ENCODE measurements around the gene ABHD1. TPM values are rescaled to one million over a fixed set of nuclear protein-coding genes. Genes with fewer than 3 reads are reported as not detected.
A peak's percentile ranks its signal among the peaks of the same experiment; 100 is the strongest.
"Not testable (repeated sequence)": the region's sequence is repeated elsewhere in the genome, so short reads cannot be mapped to it uniquely, and the experiment has no call there.

The ABHD1 gene
- total and polyA plus RNA-seq, 3 donors from 2014 or later = 37.3 to 141 (median 76.4) TPM

DNA sequence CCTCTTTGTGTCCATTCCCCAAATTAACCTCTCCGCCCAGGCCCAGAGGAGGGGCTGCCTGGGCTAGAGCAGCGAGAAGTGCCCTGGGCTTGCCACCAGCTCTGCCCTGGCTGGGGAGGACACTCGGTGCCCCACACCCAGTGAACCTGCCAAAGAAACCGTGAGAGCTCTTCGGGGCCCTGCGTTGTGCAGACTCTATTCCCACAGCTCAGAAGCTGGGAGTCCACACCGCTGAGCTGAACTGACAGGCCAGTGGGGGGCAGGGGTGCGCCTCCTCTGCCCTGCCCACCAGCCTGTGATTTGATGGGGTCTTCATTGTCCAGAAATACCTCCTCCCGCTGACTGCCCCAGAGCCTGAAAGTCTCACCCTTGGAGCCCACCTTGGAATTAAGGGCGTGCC, 23.6 kb upstream of the ABHD1 start:
- TF ChIP-seq CTCF (IDR thresholded peaks at IDR 0.05) (no peak), POLR2A (IDR thresholded peaks at IDR 0.05) (no peak)
- intact Hi-C loops (cut with DNase I; ENCODE audit: low total_unique reads) = no loop called here
- H3K4me1 ChIP-seq = peaks cover 15% of the 10 kb centered on the region

GRCh38 chr2:27102329-27102728, 21.3 kb upstream of the ABHD1 start:
- H3K27ac ChIP-seq = no peak overlapping the region
- TF ChIP-seq POLR2A (IDR thresholded peaks at IDR 0.05) (no peak), CTCF (IDR thresholded peaks at IDR 0.05) (no peak)
- no peaks in the 10 kb centered on the region for H3K9me3 ChIP-seq
- WGBS, 2 donors = 82 to 86% methylated on average over 4 to 5 of the region's 5 CpGs
- H3K27me3 ChIP-seq = no peaks in the 10 kb centered on the region
- no peaks in the 10 kb centered on the region for H3K36me3 ChIP-seq (ENCODE audit: low read depth, missing control alignments)
- DNase-seq = no peak
- intact Hi-C loops (cut with DNase I; ENCODE audit: low total_unique reads) = no loop called here
- H3K4me3 ChIP-seq = no peak overlapping the region
- H3K4me1 ChIP-seq = peaks cover 7% of the 10 kb centered on the region

More for the DNA sequence above, 23.6 kb upstream of the ABHD1 start:
- no peaks in the 10 kb centered on the region for H3K36me3 ChIP-seq (ENCODE audit: low read depth, missing control alignments)
- DNase-seq = no peak
- H3K27ac ChIP-seq = no peak overlapping the region
- H3K27me3 ChIP-seq = no peaks in the 10 kb centered on the region
- no peaks in the 10 kb centered on the region for H3K9me3 ChIP-seq
- H3K4me3 ChIP-seq = no peak overlapping the region
- 83 to 87% methylated on average over 10 of the region's 10 CpGs for WGBS, 2 donors

DNA sequence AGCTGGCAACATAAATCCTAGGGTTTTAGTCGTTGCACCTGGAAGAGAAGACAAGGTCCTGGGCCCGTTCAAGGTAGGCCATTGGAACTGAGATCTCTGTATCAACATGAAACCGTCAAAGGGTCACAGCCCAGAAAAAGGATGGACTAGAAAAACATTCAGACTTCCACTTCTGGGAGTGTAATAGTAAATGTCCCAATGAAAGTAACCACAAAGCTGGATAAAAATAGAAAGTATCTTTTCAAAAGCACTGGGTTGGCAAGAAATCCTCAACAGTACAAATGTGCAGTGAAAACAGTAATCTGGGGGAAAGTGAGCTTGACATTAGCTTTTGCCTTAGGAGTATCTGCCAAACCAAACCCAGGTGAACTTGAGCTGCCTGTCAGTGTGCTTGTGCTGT, 17.6 kb upstream of the ABHD1 start:
- Histone ChIP-seq H3K27ac (no peak overlapping the region), H3K4me3 (no peak overlapping the region), H3K9me3 (no peaks in the 10 kb centered on the region), H3K36me3 (ENCODE audit: low read depth, missing control alignments) (no peaks in the 10 kb centered on the region), H3K4me1 (peaks cover 7% of the 10 kb centered on the region), H3K27me3 (no peaks in the 10 kb centered on the region)
- DNase-seq = no peak
- WGBS, 2 donors = 47 to 52% methylated on average over 3 of the region's 3 CpGs
- TF ChIP-seq CTCF (IDR thresholded peaks at IDR 0.05) (no peak), POLR2A (IDR thresholded peaks at IDR 0.05) (no peak)
- intact Hi-C loops (cut with DNase I; ENCODE audit: low total_unique reads) = no loop called here

DNA sequence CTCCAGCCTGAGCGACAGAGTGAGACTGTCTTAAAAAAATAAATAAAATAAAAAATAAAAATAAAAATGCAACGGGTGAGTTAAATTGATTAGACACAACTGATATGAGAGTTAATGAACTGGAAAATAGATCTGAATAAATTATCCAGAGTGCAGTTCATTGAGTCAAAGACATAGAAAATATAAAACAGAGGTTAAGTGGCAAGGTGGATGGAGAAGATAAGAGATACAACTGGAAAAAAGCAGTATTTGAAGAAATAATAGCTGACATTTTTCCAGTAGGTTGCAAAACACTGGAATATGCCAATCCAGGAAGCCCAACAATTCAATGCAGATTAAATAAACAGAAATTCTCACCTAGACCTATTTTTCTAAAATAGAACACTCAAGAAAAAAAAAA, 15.4 kb upstream of the ABHD1 start:
- peaks cover 7% of the 10 kb centered on the region for H3K4me1 ChIP-seq
- no peaks in the 10 kb centered on the region for H3K27me3 ChIP-seq
- H3K9me3 ChIP-seq = no peaks in the 10 kb centered on the region
- intact Hi-C loops (cut with DNase I; ENCODE audit: low total_unique reads) = no loop called here
- TF ChIP-seq CTCF (IDR thresholded peaks at IDR 0.05) = no peak
- TF ChIP-seq POLR2A (IDR thresholded peaks at IDR 0.05) = no peak
- WGBS, 2 donors = 84 to 89% methylated on average over 2 of the region's 2 CpGs
- no peak for DNase-seq
- no peaks in the 10 kb centered on the region for H3K36me3 ChIP-seq (ENCODE audit: low read depth, missing control alignments)
- H3K27ac ChIP-seq = no peak overlapping the region
- H3K4me3 ChIP-seq = no peak overlapping the region

DNA sequence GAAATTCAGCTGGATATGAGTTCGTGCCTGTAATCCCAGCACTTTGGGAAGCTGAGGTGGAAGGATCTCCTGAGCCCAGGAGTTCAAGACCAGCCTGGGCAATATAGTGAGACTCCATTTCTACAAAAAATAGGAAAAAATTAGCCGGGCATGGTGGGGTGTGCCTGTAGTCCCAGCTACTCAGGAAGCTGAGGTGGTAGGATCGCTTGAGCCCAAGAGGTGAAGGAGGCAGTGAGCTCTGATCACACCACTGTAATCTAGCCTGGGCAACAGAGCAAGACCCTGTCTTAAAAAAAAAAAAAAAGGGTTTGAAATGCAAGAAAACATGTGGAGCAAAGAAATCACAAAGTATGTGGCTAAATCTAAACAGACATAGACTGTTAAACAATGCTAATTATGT, 14.5 kb upstream of the ABHD1 start:
- intact Hi-C loops (cut with DNase I; ENCODE audit: low total_unique reads) = no loop called here
- Histone ChIP-seq H3K27me3 (no peaks in the 10 kb centered on the region), H3K36me3 (ENCODE audit: low read depth, missing control alignments) (no peaks in the 10 kb centered on the region), H3K4me1 (peaks cover 7% of the 10 kb centered on the region), H3K27ac (no peak overlapping the region), H3K4me3 (no peak overlapping the region), H3K9me3 (no peaks in the 10 kb centered on the region)
- no peak for TF ChIP-seq POLR2A (IDR thresholded peaks at IDR 0.05)
- no peak for TF ChIP-seq CTCF (IDR thresholded peaks at IDR 0.05)
- no peak for DNase-seq
- WGBS, 2 donors = 89 to 90% methylated on average over 3 of the region's 3 CpGs

- 57 to 70% methylated on average over 24 of the region's 24 CpGs for WGBS, 2 donors
- DNase-seq = peak; percentile 64
Measured at GRCh38 chr2:27110603-27111352, 12.8 kb upstream of the ABHD1 start.

DNA sequence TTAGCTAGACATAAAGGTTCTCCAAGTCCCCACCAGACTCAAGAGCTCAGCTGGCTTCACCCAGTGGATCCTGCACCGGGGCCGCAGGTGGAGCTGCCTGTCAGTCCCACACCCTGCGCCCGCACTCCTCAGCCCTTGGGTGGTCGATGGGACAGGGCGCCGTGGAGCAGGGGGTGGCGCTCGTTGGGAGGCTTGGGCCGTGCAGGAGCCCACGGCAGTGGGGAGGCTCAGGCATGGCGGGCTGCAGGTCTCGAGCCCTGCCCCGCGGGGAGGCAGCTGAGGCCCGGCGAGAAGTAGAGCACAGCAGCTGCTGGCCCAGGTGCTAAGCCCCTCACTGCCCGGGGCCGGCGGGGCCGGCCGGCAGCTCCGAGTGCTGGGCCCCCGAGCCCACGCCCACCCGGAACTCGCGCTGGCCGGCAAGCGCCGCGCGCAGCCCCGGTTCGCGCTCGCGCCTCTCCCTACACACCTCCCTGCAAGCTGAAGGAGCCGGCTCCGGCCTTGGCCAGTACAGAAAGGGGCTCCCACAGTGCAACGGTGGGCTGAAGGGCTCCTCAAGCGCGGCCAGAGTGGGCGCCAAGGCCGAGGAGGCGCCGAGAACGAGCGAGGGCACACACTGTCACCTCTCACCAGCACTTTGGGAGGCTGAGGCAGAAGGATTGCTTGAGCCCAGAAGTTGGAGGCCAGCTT, 12.1 kb upstream of the ABHD1 start:
- DNase-seq; H3K4me1 ChIP-seq; H3K9me3 ChIP-seq; H3K27me3 ChIP-seq; H3K27ac ChIP-seq; intact Hi-C loops (cut with DNase I; ENCODE audit: low total_unique reads); H3K36me3 ChIP-seq (ENCODE audit: low read depth, missing control alignments): not testable (repeated sequence)
- 51 to 55% methylated on average over 18 to 49 of the region's 49 CpGs for WGBS, 2 donors
- peak overlapping the region; percentile 26 to 27 for H3K4me3 ChIP-seq

More at GRCh38 chr2:27110603-27111352, 12.8 kb upstream of the ABHD1 start:
- intact Hi-C loops (cut with DNase I; ENCODE audit: low total_unique reads); H3K9me3 ChIP-seq; H3K36me3 ChIP-seq (ENCODE audit: low read depth, missing control alignments); H3K4me1 ChIP-seq; H3K27ac ChIP-seq; H3K27me3 ChIP-seq: not testable (repeated sequence)
- H3K4me3 ChIP-seq = peak overlapping the region; percentile 26 to 27
